ENCODE results near the gene GRB14.

DNA sequence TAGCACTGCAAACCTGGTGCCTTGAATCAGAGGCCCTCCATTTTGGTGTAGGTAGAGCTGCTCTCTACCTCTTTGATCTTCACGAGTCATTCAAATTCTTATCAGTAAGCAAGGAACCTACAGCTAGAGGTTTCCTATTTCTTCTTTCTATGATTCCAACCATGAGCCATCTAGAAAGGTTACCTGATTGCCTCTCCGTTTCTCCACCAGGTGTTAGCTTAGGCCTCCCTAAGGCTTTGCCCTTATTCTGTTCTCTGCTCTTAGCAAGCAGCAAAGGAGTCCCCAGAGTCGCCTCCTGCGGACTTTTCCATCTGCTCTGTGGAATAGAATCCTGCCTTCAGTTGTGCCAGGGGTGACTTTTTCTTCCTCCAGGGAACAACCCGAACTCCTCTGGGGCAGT is 173.6 kb downstream of the GRB14 start:
- TF ChIP-seq, protein P1, sequence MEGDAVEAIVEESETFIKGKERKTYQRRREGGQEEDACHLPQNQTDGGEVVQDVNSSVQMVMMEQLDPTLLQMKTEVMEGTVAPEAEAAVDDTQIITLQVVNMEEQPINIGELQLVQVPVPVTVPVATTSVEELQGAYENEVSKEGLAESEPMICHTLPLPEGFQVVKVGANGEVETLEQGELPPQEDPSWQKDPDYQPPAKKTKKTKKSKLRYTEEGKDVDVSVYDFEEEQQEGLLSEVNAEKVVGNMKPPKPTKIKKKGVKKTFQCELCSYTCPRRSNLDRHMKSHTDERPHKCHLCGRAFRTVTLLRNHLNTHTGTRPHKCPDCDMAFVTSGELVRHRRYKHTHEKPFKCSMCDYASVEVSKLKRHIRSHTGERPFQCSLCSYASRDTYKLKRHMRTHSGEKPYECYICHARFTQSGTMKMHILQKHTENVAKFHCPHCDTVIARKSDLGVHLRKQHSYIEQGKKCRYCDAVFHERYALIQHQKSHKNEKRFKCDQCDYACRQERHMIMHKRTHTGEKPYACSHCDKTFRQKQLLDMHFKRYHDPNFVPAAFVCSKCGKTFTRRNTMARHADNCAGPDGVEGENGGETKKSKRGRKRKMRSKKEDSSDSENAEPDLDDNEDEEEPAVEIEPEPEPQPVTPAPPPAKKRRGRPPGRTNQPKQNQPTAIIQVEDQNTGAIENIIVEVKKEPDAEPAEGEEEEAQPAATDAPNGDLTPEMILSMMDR (IDR thresholded peaks at IDR 0.05) = no peak
- no peak for TF ChIP-seq ZFX (IDR thresholded peaks at IDR 0.05; ENCODE audit: borderline replicate concordance)
